ENCODE data around the gene HPD. TPM values are rescaled to one million over a fixed set of nuclear protein-coding genes. Genes with fewer than 3 reads are reported as not detected.
"Not testable (repeated sequence)": the region's sequence is repeated elsewhere in the genome, so short reads cannot be mapped to it uniquely, and the experiment has no call there.

The HPD gene
- total RNA-seq, 1 experiment from 2014 or later, result 0.51 TPM

GRCh38 chr12:121861636-121862254, 3.1 kb upstream of the HPD start:
- in situ Hi-C loops (cut with HindIII; ENCODE audit: low pct_unique_long_range_greater_than_20kb, low sequenced_read_pairs) (no loop called here), intact Hi-C loops (cut with micrococcal nuclease; ENCODE audit: unreplicated experiment) (no loop called here)
- CTCF ChIA-PET, result interaction anchor here (0.5 to 1.4 kb wide), 2 partner anchors 16 to 65 kb away, joined by 3 to 5 read pairs; no protein-coding TSS in a partner anchor
- no peak for DNase-seq (ENCODE audit: low read depth, low spot score)
- POLR2A ChIA-PET, result interaction anchor here (0.6 to 1.0 kb wide), 3 partner anchors 15 to 48 kb away, joined by 3 to 5 read pairs (median 4); no protein-coding TSS in a partner anchor
- Histone ChIP-seq H3K27me3 (ENCODE audit: control insufficient read depth, insufficient read depth, low read length) (no peaks in the 10 kb centered on the region), H3K9me3 (ENCODE audit: control insufficient read depth, insufficient read depth, low read depth, low read length) (no peaks in the 10 kb centered on the region), H3K27ac (ENCODE audit: low read length) (0 out of 2 replicates have a peak overlapping the region, but pooled peaks have one; percentile 6), H3K4me3 (ENCODE audit: low read depth in 2 of 2, low read length in 2 of 2) (peak overlapping the region in 1 of 2 experiments; percentile 2; a peak in 1 of 4 replicates), H3K4me1 (ENCODE audit: control insufficient read depth, insufficient read depth, low read length) (peaks cover 23% of the 10 kb centered on the region), H3K36me3 (ENCODE audit: control insufficient read depth, insufficient read depth, low read length) (no peaks in the 10 kb centered on the region)
- TF ChIP-seq SIN3A (IDR thresholded peaks at IDR 0.05; ENCODE audit: borderline replicate concordance, insufficient read depth, low read depth, low read length) (no peak), TCF7L2 (IDR thresholded peaks at IDR 0.05; ENCODE audit: low read depth, low read length) (no peak), POLR2AphosphoS5 (IDR thresholded peaks at IDR 0.05; ENCODE audit: low read depth, low read length) (no peak), CTCF (IDR thresholded peaks at IDR 0.05) (no peak), REST (IDR thresholded peaks at IDR 0.05; ENCODE audit: insufficient read depth in 1 of 2, low read depth in 2 of 2, low read length in 1 of 2) (no peak)
- no TSS peak for BruUV-seq (replicated peaks)
- ATAC-seq, result peak; percentile 48; the same call in 1 of the 2 replicates

- intact Hi-C loops (cut with micrococcal nuclease; ENCODE audit: unreplicated experiment); H3K9me3 ChIP-seq (ENCODE audit: control insufficient read depth, insufficient read depth, low read depth, low read length); H3K27ac ChIP-seq (ENCODE audit: low read length); H3K4me3 ChIP-seq (ENCODE audit: low read depth in 2 of 2, low read length in 2 of 2); H3K27me3 ChIP-seq (ENCODE audit: control insufficient read depth, insufficient read depth, low read length); in situ Hi-C loops (cut with HindIII; ENCODE audit: low pct_unique_long_range_greater_than_20kb, low sequenced_read_pairs); BruUV-seq (replicated peaks); ATAC-seq; H3K36me3 ChIP-seq (ENCODE audit: control insufficient read depth, insufficient read depth, low read length); DNase-seq (ENCODE audit: low read depth, low spot score); POLR2A ChIA-PET: not testable (repeated sequence)
- H3K4me1 ChIP-seq (ENCODE audit: control insufficient read depth, insufficient read depth, low read length), result peaks cover 23% of the 10 kb centered on the region
- CTCF ChIA-PET, result interaction anchor here (0.5 kb wide), 2 partner anchors 25 to 358 kb away, joined by 5 to 10 read pairs; no protein-coding TSS in a partner anchor
These were observed 2.0 kb upstream of the HPD start for GRCh38 chr12:121860699-121861098.

GRCh38 chr12:121860257-121860656, 1.6 kb upstream of the HPD start:
- Histone ChIP-seq H3K4me3 (ENCODE audit: low read depth in 2 of 2, low read length in 2 of 2) (no peak overlapping the region), H3K36me3 (ENCODE audit: control insufficient read depth, insufficient read depth, low read length) (no peaks in the 10 kb centered on the region), H3K27ac (ENCODE audit: low read length) (no peak overlapping the region), H3K27me3 (ENCODE audit: control insufficient read depth, insufficient read depth, low read length) (no peaks in the 10 kb centered on the region), H3K4me1 (ENCODE audit: control insufficient read depth, insufficient read depth, low read length) (peaks cover 23% of the 10 kb centered on the region), H3K9me3 (ENCODE audit: control insufficient read depth, insufficient read depth, low read depth, low read length) (no peaks in the 10 kb centered on the region)
- no peak for TF ChIP-seq CTCF (IDR thresholded peaks at IDR 0.05)
- no peak for TF ChIP-seq SIN3A (IDR thresholded peaks at IDR 0.05; ENCODE audit: borderline replicate concordance, insufficient read depth, low read depth, low read length)
- TF ChIP-seq TCF7L2 (IDR thresholded peaks at IDR 0.05; ENCODE audit: low read depth, low read length), result no peak
- ChIA-PET CTCF (interaction anchor here (0.5 kb wide), 1 partner anchor 25 kb away, joined by 10 read pairs; no protein-coding TSS in a partner anchor), POLR2A (interaction anchor here (0.5 kb wide), 1 partner anchor 38 kb away, joined by 3 read pairs; no protein-coding TSS in a partner anchor)
- DNase-seq (ENCODE audit: low read depth, low spot score), result no peak
- intact Hi-C loops (cut with micrococcal nuclease; ENCODE audit: unreplicated experiment), result no loop called here
- BruUV-seq (replicated peaks), result no TSS peak
- peak; percentile 27; the same call in 1 of the 2 replicates for ATAC-seq
- in situ Hi-C loops (cut with HindIII; ENCODE audit: low pct_unique_long_range_greater_than_20kb, low sequenced_read_pairs), result no loop called here

Data from Panc1 (cell line).